ENCODE data around the gene ATAD1.
A peak's percentile ranks its signal among the peaks of the same experiment; 100 is the strongest.

ATAD1 gene

GRCh38 chr10:87863053-87863943 lies 45.3 kb upstream of the ATAD1 start, which contains the start of the genes KLLN and PTEN:
Gene KLLN, minus strand, starts transcription at chr10:87863533. Its CDS starts 1,046 bp downstream, at chr10:87862487.
Gene PTEN, plus strand, starts transcription at chr10:87863625. Its CDS starts 845 bp downstream, at chr10:87864470.
- Histone ChIP-seq H4K20me1 (ENCODE audit: insufficient read depth, low read length, poor library complexity, severe bottlenecking) (peaks cover 16% of the 10 kb centered on the region), H3F3A (ENCODE audit: low read depth) (no peaks in the 10 kb centered on the region), H3K9ac (ENCODE audit: low read depth, low read length, poor library complexity, severe bottlenecking) (peak within 1 kb of the TSS; percentile 100), H3K4me2 (ENCODE audit: low read depth, low read length, poor library complexity, severe bottlenecking) (peak within 1 kb of the TSS; percentile 85), H2AFZ (ENCODE audit: low read length) (no peak within 1 kb of the TSS), H3K4me3 (ENCODE audit: low read length, poor library complexity, severe bottlenecking) (peak within 1 kb of the TSS; percentile 93), H3K4me1 (ENCODE audit: insufficient read depth, low read length, poor library complexity, severe bottlenecking) (peaks cover 24% of the 10 kb centered on the region), H3K79me2 (ENCODE audit: insufficient read depth, low read length) (peaks cover 83% of the 10 kb centered on the region), H3K9me2 (replicated peaks; ENCODE audit: low read depth, low read length) (no peaks in the 10 kb centered on the region), H3K9me3 (ENCODE audit: insufficient read depth, low read depth, low read length) (peaks cover 5% of the 10 kb centered on the region; the same call in 1 of the 2 replicates), H3K36me3 (ENCODE audit: insufficient read depth, low read length) (peaks cover 6% of the 10 kb centered on the region; the same call in 1 of the 2 replicates), H3K27me3 (ENCODE audit: insufficient read depth, low read length, poor library complexity, severe bottlenecking) (peaks cover 14% of the 10 kb centered on the region)
- TF ChIP-seq CTCF (conservative IDR thresholded peaks at IDR 0.05; ENCODE audit: low read length): no peak
- TF ChIP-seq EZH2phosphoT487 (IDR thresholded peaks at IDR 0.05; ENCODE audit: borderline replicate concordance): no peak

GRCh38 chr10:87862679-87863052 lies 44.6 kb upstream of the ATAD1 start:
- Histone ChIP-seq H3K79me2 (ENCODE audit: insufficient read depth, low read length) (peaks cover 77% of the 10 kb centered on the region), H2AFZ (ENCODE audit: low read length) (no peak overlapping the region), H3F3A (ENCODE audit: low read depth) (no peaks in the 10 kb centered on the region), H3K9ac (ENCODE audit: low read depth, low read length, poor library complexity, severe bottlenecking) (peak overlapping the region; percentile 100), H3K4me1 (ENCODE audit: insufficient read depth, low read length, poor library complexity, severe bottlenecking) (peaks cover 18% of the 10 kb centered on the region), H4K20me1 (ENCODE audit: insufficient read depth, low read length, poor library complexity, severe bottlenecking) (peaks cover 10% of the 10 kb centered on the region), H3K36me3 (ENCODE audit: insufficient read depth, low read length) (no peaks in the 10 kb centered on the region), H3K9me2 (replicated peaks; ENCODE audit: low read depth, low read length) (no peaks in the 10 kb centered on the region), H3K4me3 (ENCODE audit: low read length, poor library complexity, severe bottlenecking) (peak overlapping the region; percentile 93), H3K9me3 (ENCODE audit: insufficient read depth, low read depth, low read length) (peaks cover 5% of the 10 kb centered on the region; the same call in 1 of the 2 replicates), H3K4me2 (ENCODE audit: low read depth, low read length, poor library complexity, severe bottlenecking) (peak overlapping the region; percentile 67), H3K27me3 (ENCODE audit: insufficient read depth, low read length, poor library complexity, severe bottlenecking) (peaks cover 14% of the 10 kb centered on the region)
- TF ChIP-seq CTCF (conservative IDR thresholded peaks at IDR 0.05; ENCODE audit: low read length) (no peak), EZH2phosphoT487 (IDR thresholded peaks at IDR 0.05; ENCODE audit: borderline replicate concordance) (no peak)

- Histone ChIP-seq H4K20me1 (ENCODE audit: insufficient read depth, low read length, poor library complexity, severe bottlenecking) (peaks cover 8% of the 10 kb centered on the region), H3K36me3 (ENCODE audit: insufficient read depth, low read length) (no peaks in the 10 kb centered on the region), H3K9me3 (ENCODE audit: insufficient read depth, low read depth, low read length) (peaks cover 10% of the 10 kb centered on the region), H3K4me2 (ENCODE audit: low read depth, low read length, poor library complexity, severe bottlenecking) (peak overlapping the region; percentile 92), H3K4me1 (ENCODE audit: insufficient read depth, low read length, poor library complexity, severe bottlenecking) (peaks cover 18% of the 10 kb centered on the region), H3K4me3 (ENCODE audit: low read length, poor library complexity, severe bottlenecking) (peak overlapping the region; percentile 93), H3F3A (ENCODE audit: low read depth) (no peaks in the 10 kb centered on the region), H3K27me3 (ENCODE audit: insufficient read depth, low read length, poor library complexity, severe bottlenecking) (peaks cover 14% of the 10 kb centered on the region), H2AFZ (ENCODE audit: low read length) (no peak overlapping the region), H3K9ac (ENCODE audit: low read depth, low read length, poor library complexity, severe bottlenecking) (peak overlapping the region; percentile 100), H3K9me2 (replicated peaks; ENCODE audit: low read depth, low read length) (no peaks in the 10 kb centered on the region), H3K79me2 (ENCODE audit: insufficient read depth, low read length) (peaks cover 76% of the 10 kb centered on the region)
- TF ChIP-seq EZH2phosphoT487 (IDR thresholded peaks at IDR 0.05; ENCODE audit: borderline replicate concordance) (no peak), CTCF (conservative IDR thresholded peaks at IDR 0.05; ENCODE audit: low read length) (no peak)
Observed at GRCh38 chr10:87861953-87862678, 44.1 kb upstream of the ATAD1 start.
